GM19324 (cell line): ENCODE results near the gene ARHGEF12.

Experiments used
- ATAC-seq: cut with Tn5 transposase; IDR thresholded peaks from one replicate; pipeline ENCODE4 v1.9.1; 2021; ENCODE audit warnings: mild to moderate bottlenecking, moderate library complexity; ENCODE audit not compliant: unreplicated experiment, low FRiP score

The ARHGEF12 gene

DNA sequence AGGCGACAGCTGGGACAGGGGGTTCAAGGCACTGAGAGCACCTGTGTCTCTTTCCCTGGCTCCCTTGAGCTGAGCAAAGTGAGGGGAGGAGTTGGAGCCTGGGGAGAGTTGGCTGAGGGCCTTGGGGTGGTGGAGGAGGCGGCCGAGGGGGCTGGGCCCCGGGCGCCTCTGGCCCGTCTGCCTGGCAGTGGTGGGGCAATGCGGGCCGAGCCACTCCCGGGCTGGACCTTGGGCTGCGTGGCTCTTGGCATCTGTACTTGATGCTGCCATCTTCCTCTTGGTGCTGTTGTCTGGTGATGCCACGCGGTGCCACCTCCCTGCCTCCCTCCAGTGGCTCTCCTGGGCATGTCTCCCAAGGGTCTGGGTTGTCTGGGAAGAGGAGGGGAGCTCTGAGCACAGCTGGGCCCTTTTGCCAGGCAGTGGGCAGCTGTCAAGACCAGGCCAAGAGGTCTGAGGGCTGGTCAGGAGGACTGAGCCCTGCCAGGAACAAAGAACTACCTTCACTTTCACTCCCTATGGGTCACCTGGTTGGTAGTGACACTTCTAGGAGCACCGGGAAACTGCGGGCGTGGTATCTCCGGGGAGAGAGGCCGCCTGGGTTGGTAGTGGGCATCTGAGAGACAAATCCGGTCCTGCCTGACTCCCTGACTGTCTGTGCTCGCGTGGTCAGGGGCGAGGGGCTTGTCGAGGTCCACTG lies 176.7 kb downstream of the ARHGEF12 start:
- ATAC-seq = no peak

DNA sequence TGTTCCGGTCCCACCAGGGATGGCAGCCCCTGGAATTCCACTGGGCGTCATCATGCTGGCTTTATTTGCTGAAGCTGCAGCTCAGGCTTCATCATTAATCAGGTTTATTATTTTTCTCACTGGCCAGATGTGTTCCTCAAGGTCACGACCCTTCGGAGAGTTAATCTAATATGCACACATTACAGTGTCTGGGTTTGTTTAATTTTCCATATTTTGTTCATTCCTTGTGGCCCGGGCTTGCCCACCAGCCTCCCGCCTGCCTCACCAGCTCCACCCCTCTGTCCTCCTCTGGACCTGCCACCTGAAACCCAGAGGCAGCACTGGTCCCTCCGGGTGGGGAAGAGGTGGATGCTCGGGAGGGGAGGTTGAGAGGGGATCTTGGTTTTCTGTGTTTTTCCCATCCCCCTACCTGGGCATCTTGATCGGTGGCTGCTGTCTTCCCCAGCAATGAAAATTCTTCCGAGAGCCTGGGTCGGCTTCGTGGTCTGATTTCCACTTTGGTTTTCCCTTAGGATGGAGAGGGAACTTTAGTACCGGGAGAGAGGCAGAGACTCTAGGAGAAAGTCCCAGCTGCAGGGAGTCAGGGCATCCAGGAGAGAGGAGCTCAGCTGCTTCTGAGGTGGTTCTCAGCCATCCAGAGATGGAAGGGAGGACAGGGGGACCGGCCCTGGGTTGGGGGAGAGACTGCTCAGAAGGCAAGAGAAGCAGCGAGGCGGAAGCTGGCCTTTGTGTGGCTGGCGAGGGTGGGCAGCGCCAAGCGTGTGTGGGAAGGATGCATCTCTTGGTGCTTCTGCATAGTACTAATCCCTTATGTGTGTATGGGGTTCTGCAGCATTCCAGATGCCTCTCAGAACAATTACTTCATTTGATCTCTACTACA lies 177.5 kb downstream of the ARHGEF12 start:
- ATAC-seq = no peak

DNA sequence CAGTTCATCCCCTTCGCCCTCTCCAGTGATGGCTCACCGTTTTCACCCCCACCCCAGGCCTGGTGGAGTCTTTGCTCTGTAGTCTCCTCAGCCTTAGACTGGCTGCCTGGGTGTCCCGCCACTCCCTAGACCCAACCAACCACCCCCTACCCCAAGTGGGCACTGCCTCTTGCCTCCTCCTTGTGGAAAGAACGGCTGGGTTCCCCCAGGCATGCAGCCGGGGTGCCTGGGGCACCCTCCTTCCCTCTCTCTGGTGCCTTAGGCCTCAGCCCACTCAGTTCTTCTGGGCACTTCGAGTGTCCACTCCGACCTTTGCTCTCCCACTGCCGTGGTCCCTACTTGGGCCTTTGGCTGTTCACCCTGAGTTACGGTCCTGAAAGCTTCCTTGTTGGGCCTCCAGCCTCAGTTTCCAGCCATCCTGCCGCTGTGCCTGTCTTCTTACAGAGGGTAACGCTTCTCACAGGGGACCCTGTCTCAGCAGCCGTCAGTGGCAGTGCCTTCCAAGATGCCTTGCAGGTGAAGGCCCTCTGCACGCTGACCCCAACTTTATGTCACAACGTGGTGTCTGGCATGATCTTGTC lies 178.4 kb downstream of the ARHGEF12 start:
- no peak for ATAC-seq

DNA sequence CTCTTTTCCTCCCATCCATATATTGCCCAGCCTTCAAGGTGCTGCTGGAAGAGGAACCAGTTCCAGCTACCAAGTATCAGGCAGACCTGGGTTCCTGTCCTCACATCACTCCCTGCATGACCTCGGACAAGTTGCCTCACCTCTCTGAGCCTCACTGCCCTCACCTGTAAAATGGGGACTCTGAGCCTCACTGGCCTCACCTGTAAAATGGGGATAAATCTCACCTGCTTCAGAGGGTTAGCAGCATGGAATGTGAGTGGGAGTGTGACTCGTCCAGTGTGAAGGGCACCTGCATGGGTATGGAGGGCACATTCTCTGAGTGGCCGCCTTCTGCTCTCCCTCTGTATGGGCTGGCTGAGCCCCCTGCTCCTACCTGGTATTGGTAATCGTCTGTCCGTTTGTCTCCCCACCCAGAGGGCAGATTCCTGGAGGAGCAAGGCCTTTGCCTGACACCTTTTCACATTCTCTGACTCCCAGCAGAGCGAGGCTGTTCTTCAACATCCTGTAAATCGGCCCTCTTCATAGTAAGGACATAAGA lies 179.0 kb downstream of the ARHGEF12 start:
- no peak for ATAC-seq

DNA sequence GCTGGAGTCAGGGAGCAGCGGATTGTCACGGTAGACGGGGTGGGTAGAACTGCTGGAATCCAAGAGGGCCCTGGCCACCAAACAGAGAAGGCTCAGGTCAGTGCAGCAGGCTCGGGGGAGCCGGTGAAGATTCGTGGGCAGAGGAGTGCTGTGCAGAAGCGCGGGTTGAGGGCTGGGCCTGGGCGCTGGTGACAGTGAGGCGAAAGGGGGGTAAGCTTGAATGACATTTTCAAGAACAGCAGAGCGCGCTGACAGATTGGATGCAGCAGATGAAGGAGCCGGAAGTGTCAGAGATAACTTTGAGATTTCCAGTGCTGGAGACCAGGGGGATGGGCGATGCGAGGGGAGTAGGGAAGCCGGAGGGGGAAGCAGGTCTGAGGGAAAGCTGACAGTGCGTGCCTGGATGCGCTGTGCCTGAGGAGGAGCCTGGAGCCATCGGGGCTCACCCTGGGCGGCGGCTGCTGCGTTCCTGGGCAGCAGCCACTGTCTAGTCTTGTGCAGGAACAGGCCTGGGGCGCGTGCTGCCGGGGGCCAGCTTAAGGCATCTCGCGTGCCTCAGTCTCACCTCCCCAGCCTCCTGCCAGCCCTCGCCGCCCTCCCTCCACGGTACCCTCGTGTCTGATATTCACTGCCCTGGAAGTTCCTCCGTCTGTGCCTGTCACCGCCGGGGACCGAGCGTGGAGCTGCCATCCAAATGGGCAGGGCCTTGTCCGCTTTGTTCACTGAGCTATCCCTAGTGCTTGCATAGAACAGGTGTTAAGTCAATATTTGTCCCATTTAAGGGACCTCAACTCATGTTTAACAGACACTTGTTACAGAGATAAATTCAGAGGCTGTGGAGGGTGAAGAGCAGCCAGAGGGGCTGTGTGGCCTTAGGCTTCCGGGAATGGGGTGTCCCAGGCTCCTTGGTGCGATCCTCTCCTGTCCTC lies 180.5 kb downstream of the ARHGEF12 start:
- no peak for ATAC-seq

DNA sequence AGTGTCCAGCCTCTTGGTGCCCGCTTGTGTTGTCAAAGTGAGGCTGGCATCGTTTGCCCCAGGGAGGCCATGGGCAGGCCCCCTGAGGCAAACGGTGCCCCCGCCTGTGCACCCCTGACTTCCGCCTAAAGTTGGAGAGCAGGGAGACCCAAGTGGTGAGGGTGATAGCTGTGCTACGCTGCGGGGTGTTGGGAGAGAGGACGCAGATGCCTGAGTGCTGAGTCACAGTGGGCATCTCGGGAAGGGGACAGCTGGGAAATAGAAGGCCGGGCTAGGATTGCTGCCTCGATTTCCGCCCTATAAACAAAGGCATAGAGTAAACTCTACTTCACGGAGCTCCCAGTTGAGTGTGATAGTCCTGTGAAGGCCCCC lies 181.2 kb downstream of the ARHGEF12 start:
- no peak for ATAC-seq

DNA sequence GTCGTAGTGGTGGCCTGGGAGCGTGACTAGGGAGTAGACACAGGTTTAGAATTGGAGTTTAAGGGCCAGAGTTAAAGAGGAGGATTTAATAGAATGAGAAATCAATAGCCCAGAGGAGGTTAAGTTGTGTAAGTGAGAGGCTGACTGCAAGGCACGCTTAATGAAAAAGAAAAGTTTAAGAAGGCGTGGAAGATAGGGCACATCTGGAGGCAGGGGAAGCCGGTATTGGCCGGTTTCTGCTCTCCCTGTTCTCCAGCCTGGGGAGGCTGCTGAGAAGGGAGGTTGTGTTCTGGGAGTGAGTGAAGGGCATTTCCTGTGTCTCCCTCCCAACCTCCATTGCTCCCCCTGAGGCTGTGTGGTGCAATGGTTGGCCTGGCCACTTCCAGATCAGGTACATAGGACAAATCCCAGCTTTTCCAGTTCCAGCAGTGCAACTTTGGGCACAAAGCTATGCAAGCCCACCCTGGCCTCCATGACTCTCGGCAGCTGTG lies 181.6 kb downstream of the ARHGEF12 start:
- ATAC-seq = no peak

DNA sequence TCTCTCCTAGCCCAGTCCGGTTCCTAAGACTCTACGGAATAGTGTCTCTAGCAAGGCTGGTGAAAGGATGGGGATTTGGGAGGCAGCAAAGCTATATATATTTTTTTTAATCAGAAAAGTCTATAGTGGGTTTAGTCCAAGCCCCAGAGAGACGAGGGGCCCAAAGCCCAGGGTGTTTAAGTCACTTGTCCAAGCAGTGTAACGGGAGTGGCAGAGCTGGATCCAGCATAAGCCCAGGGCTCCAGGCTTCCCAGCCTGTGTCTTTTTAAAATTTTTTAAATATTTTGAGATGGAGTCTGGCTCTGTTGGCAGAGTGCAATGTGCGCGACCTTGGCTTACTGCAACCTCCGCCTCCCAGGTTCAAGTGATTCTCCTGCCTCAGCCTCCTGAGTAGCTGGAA lies 182.1 kb downstream of the ARHGEF12 start:
- no peak for ATAC-seq

DNA sequence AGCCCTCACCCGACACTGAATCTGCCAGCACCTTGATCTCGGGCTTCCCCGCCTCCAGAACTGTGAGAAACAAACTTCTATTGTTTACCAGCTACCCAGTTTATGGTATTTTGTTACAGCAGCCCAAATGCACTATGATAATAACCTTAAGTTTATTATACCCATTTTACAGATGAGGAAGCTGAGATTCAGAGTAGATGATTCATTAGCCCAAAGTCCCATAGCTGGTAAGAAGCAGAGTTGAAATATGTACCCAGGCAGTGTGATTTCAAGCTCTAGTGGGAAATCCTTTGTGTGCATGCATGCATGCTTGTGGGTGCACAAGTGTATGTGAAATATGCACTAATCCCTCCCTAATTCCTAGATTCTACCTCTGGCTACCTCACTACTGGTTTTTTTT lies 183.3 kb downstream of the ARHGEF12 start:
- no peak for ATAC-seq

DNA sequence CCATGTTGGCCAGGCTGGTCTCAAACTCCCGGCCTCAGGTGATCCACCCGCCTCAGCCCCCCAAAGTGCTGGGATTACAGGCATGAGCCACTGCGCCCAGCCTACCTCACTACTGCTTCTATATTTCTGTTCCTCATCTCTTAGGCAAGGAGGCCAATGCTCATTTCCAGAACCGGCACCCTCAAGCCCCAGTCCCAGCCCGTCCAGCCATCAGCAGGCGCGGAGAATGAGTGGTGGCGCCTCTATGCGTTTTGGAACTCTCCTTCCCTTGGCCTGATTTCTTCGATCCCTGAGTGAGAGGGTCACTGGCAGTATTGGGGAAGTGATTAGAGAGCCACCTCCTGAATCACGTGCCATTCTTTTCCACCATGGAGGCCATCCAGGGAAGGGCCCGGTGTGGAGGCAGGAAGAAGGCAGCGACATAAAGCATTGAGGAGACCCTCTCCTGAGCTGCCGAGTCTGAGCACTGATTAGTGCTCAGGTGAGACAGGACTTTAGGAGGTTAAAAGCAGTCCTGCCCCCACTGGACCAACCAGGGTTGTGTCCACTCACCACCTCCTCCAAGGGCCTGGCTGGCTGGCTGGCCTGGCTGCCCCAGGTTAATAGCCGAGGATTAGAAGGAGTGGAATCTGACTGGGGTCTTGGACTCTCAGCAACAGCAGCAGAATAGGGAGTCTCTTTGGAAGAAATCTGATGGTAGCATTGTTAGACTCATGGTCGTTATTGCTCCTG lies 184.0 kb downstream of the ARHGEF12 start:
- no peak for ATAC-seq

DNA sequence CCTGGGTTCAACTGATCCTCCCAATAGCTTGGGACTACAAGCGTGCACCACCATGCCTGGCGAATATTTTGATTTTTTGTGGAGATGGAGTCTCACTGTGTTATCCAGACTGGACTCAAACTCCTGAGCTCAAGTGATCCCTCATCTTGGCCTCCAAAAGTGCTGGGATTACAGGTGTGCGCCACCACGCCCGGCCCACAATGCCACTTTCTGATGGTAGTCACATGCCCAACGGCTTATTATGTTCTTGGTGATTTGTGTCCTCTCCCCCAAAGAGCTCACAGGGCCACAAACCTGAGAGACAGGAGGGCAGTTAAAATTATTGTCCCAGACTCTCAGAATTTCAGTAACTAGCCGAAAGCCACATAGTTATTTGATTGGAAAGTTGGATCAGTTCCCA lies 185.0 kb downstream of the ARHGEF12 start:
- no peak for ATAC-seq

DNA sequence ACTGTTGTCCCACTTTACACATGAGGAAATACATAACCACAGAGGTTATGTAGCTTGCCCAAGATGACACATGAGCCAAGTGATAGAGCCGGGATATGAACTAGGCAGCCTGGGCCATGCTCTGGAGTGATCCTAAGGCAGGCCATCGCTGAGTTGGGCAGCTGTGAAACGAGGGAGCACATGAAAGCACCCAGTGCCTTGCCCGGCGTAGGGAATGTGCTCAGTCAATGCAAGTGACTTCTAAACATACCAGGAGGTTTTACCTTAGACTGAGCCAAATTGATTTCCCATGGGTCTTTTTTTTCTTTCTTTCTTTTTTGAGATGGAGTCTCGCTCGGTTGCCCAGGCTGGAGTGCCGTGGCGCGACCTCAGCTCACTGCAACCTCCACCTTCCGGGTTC lies 185.8 kb downstream of the ARHGEF12 start:
- no peak for ATAC-seq

DNA sequence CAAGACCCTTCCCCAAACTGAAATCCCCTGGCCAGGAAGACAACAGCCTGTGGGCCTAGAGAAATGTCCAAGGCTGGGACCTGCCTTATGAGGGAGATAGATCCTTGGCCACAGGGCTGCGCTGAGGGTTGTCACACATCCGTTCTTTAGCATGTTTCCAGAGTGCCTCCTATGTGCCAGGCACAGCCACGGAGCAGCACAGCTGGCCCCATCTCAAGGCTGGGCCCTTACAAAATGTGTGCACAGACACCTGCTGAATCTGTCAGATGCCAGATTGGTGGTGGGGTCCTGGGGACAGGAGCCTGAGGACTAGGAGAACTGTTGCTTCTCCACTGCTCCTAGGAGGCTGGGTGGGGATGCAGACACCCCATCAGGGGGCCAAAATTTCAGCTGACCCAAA lies 186.5 kb downstream of the ARHGEF12 start:
- no peak for ATAC-seq

DNA sequence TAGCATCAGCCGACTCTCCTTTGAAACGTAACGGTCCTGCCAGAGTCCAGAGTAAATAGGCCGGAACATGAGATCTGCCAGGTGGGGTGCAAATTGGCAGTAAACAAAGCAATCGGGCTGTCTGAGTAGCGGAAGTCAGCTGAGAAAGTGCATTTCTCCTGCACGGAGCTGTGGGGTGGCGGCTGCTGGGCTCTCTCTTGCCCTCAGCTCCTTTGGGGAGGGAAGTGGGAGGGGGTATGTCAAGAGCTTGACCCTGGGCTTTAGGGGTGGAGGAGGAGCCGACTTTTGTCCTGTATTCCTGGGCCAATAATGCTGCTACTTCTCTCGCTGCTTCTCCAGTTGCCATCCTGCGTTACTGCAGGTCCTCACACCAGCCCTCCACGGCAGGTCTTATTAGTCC lies 187.0 kb downstream of the ARHGEF12 start:
- no peak for ATAC-seq

DNA sequence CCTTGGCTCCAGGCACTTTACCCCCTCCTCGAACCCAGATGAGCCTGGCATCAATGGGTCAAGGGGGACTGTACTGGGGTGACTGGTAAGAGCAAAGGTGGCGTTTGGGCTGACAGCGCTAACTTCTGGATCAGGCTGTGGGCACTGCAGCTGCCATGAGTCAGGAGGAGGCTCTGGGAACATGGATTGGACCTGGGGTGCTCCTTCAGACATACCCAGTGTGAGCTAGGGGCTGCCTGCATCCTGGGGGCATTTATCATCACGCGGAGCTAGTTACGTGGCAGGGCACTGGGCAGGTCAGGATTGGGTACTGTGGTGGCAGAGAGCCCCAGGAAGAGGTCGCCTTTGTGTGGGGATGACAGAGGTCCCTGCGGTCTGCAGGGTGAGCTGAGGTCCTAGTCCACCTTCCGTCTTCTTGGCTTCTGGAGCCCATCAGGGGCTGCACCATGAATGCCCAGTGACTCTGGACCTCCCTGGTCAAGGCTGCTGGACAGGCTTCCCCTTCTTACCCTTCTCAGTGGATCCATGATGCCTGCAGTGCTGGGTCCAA lies 188.4 kb downstream of the ARHGEF12 start:
- no peak for ATAC-seq

DNA sequence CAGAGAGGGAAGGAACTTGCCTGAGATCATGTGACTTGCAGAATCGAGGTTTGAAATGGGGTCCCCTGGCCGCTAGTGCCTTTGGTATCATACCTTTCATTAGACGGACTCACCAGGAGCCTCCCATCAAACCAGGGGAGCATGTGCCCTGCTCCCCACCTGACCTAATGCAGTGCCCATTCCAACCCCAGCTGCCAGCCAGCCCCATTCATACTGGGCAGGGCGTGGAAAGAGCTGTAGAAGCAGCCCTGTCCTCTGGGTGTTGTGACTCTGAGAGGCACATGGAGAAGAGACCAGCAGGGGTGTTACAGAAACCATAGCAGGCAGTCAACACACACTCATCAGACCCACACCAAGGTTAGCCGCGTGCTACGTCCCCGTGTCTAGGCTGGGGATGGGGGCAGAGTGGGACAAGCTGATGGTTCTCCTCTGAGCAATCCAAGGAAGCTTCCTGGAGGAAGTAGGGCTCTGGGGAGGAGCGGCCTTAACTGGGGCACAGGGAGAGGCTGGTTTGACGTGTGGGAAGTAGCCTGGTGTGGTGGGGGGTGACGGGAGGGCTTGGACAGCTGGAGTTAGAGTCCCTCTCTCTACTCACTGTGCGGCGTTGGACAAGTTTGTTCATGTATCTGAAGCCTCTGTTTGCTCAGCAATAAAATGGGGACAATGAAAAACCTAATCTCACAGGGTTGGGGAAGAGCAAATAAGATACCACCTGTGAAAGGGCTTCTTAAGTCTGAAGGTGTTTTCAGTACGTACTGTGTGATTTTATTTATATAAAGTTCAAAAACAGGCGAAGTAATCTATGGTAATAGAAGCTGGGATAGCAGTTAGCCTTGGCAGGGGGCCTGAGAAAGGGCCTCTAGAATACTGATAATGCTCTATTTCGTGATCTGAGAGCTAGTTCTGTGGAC lies 189.3 kb downstream of the ARHGEF12 start:
- ATAC-seq = no peak

DNA sequence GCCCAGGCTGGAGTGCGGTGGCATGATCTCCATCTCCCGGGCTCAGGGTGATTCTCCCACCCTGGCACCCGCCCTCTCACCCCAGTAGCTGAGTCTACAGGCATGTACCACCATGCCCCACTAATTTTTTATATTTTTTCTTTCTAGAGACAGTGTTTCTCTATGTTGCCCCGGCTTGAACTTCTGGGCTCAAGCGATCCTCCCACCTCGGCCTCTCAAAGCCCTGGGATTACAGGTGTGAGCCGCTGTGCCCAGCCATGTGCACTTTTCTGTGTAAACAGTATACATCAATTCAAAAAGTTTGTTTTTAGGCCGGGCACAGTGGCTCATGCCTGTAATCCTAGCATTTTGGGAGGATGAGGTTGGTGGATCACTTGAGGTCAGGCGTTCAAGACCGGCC lies 190.0 kb downstream of the ARHGEF12 start:
- ATAC-seq = no peak

DNA sequence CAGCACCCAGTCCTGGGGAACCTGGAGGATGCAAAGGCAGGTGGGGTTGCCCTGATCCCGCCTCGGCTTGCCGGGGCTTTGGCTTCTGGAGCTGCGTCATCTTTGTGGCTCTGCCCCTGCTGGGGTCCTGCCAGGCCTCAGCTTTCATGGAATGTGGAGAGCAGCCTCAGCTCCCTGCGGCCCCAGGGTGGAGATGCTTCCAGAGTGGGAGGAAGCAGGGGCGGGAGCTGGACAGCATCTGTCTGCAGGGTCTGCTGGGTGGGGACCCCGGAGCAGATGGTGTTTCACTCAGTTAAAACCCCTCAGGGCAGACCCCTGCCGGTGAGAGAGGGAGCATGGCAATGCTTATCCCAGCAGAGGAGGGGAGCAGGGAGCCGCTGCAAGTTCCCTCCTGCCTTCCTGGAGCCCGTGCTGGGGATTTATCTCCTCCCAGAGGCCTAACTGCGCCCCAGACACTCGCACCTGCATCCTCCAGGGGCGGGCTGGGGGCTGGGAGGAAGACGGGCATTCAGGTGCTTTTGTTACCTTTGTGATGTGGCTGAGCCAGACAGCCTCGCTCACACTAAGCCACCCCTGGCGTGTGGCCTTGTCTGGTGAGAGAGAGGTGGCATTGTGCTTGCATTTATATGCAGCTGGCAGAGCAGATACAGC lies 191.0 kb downstream of the ARHGEF12 start:
- ATAC-seq = no peak
